ENCODE results near the gene CC2D2A.
"Not testable (repeated sequence)": the region's sequence is repeated elsewhere in the genome, so short reads cannot be mapped to it uniquely, and the experiment has no call there.

Gene CC2D2A

DNA sequence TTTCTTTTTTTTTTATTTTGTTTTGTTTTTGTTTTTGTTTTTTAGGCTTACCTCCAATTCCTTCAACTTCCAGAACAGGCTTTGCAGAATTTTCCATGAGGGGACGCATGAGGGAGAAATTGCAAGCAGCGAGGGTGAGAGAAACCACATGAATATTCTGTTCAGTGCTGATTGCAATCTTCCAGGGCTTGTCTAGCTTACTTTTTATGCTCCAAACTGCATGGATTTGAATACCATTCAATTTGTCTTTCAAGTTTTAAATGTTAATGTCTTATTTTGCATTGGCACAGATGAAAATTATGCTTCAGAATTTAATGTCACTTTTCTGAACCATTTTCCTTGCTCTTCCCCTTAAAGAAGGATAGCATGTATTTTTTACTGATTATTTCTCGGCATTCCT, 32.7 kb downstream of the CC2D2A start:
- DNase-seq (ENCODE audit: low read depth, low spot score), result no peak
- no peak overlapping the region for H3K4me3 ChIP-seq (ENCODE audit: low read length)

DNA sequence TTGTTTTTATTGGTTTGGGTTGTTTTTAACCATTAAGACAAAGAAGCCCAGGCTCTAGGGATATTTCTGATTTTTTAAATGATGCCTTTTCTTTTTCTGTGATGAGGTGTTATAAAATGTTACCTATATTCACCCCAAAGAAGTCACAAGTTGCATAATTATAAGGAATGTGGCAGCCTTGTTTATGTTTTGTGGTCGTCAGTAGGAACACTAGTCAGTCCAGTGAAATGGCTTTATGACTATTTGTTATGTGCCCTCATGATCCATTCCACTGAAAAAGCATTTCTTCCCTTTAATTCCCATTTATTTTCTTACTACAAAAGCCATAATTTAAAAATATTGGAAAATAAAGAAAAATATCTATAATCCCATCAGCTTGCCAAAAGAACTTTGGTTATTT, 34.4 kb downstream of the CC2D2A start:
- DNase-seq (ENCODE audit: low read depth, low spot score), result no peak

DNA sequence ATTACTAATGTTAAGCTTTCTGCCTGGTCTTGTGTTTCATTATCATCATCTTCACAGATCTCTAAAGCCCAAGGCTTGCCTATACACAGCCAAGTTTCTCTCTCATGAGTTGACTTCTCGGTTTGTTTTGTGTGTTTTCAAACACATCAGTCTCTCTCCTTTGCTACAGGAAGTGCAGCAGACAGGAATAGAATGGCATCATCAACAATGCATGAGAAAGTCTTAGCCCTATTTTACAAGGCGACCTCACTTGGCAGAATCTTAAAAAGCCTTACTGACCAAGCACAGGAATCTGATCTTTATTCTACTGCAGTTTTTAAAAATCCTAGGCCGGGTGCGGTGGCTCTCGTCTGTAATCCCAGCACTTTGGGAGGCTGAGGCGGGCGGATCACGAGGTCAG, 36.8 kb downstream of the CC2D2A start:
- DNase-seq (ENCODE audit: low read depth, low spot score), result no peak
- no peak overlapping the region for H3K4me3 ChIP-seq (ENCODE audit: low read length)

More for the DNA sequence above, 34.4 kb downstream of the CC2D2A start:
- H3K4me3 ChIP-seq (ENCODE audit: low read length), result no peak overlapping the region

DNA sequence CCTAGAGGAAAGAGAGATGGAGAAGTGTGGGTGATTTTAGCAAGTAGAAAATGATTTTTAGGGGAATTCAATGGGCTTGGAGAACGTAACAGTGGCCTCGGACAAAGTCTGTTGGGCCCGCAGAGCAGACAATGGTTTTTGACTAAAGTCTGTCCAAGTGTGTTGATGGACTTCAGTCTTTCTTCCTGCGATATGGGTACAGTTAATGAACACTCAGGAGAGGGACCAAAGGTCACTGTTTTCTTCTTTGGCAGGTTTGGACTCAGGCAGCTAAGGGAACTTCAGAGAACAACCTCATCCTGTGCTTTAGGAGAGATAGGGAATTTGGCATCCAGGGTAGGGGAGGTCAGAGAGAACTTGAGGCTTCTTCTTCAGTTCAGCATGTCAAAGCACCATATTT, 38.0 kb downstream of the CC2D2A start:
- no peak for DNase-seq (ENCODE audit: low read depth, low spot score)
- H3K4me3 ChIP-seq (ENCODE audit: low read length), result no peak overlapping the region

DNA sequence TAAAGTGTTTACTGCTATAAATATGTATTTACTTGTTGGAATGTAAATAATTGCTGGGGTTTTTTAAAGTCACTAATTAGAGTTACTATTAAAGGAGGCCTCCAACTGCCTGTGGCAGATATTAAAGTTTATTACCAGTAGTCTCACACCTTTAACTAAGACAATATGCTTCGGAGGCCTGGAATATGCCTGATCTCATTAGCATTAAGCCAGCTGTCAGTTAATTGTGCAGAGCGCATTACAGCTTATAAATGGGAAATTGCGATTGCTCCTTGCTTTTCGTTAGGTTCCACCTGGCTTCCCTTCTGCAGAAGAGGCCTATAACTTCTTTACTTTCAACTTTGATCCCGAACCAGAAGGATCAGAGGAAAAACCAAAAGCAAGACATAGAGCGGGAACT, 41.3 kb downstream of the CC2D2A start:
- no peak overlapping the region for H3K4me3 ChIP-seq (ENCODE audit: low read length)
- DNase-seq (ENCODE audit: low read depth, low spot score), result no peak

DNA sequence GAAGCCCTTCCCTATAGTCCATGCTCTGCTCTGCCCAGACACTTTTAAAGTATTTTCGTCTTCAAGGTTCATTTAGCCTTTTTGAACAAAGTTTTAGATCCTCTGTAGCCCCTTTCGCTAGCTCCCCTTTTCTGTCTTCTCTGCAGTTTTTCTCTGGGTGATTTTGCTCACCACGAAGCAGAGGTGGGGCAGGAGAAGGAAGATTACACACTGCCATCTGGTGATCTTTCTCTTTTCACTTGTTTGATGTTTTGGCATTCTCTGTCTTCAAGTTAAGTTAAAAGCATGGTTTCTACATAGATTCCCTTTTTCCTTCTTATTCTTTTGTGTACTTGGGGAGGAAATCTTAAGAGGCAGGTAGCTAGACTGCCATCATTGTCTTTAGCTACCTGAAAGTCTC, 43.9 kb downstream of the CC2D2A start:
- no peak overlapping the region for H3K4me3 ChIP-seq (ENCODE audit: low read length)
- DNase-seq (ENCODE audit: low read depth, low spot score), result no peak

DNA sequence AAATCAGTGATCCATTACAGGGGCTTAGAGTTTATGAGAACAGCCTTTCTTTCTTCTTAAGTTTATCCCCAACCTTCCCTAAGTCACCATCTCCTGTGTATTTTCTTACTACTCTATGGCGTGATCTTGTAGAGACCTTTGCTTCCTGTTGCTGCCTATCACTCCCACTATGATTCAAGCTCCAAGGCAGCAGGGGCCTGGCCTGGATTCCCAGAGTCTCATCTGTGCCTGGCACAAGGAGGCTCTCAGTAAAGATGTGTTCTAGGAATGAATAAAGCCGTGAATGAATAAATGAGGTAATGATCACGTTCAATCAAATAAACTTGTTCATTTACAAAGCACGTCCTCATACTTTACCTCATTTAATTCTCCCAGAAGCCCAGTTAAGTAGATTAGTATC, 45.4 kb downstream of the CC2D2A start:
- DNase-seq (ENCODE audit: low read depth, low spot score), result no peak
- no peak overlapping the region for H3K4me3 ChIP-seq (ENCODE audit: low read length)

DNA sequence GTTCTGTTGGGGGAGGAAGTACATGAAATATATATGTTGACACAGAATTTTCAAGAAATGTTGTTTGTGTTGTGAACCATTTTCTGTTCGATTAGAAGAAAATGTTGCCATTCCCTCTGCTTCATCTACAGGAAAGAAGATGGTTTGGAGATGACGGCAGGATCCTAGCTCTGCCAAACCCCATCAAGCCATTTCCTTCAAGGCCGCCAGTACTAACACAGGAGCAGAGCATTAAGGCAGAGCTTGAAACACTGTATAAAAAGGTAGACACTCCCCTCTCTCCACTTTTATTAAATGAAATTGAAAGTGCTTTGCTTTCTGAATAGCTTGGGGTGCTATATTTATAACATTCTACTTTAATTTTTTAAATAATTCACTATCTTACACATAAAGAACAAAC, 46.8 kb downstream of the CC2D2A start:
- DNase-seq (ENCODE audit: low read depth, low spot score), result no peak

DNA sequence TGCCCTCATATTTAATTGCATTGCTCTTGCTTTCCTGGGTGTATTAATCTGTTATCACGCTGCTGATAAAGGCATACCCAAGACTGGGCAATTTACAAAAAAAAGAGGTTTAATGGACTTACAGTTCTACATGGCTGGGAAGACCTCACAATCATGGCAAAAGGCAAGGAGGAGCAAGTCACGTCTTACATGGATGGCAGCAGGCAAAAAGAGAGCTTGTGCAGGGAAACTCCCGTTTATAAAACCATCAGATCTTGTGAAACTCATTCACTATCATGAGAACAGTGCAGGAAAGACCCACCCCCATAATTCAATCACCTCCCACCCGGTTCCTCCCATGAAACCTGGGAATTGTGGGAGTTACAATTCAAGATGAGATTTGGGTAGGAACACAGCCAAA, 48.0 kb downstream of the CC2D2A start:
- DNase-seq (ENCODE audit: low read depth, low spot score); H3K4me3 ChIP-seq (ENCODE audit: low read length): not testable (repeated sequence)

More for the DNA sequence above, 46.8 kb downstream of the CC2D2A start:
- no peak overlapping the region for H3K4me3 ChIP-seq (ENCODE audit: low read length)

DNA sequence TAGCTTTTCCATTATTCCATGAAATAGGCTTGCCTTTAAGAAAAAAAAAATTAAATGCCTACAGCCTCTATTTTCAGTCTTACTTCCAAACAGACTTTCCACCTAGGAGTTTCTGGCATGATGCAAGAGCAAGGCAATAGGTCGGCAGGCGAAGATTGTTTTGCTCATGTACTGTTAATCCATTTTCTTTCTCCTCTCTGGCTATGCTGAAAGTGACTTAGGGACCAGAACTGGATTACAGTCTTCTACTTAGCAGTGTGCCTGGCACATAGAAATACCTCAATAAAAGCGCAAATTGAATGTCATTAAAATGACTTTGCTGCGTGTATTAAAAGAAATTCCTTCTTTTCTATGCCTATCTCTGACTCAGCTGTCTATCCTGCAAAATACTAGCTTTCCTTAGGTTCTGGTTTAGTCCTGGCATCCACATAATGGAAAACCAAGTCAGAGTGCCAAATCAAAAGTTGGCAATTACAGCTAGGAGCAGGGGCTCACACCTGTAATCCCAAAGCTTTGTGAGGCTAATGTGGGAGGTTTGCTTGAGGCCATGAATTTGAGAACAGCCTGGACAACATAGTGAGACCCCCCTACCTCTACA, 51.9 kb downstream of the CC2D2A start:
- DNase-seq (ENCODE audit: low read depth, low spot score), result no peak
- no peak overlapping the region for H3K4me3 ChIP-seq (ENCODE audit: low read length)

DNA sequence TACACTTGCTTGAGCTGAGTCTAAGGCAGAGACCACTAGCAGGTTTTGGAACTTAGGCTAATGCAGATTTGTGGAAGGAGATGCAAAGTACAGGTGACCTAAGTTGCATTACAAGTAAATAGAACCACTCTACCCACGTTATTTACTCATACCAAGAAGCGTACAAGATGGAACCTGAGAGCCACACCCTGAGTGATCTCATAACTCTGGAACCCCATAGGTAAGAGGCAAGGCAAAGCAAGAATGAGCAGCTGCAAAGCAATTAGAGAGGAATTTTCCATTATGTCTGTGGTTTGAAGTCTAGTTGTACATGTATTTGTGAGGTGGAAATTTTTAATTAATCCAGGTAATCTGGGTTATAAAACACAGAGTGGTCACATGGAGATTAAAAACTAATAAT, 55.4 kb downstream of the CC2D2A start:
- no peak for DNase-seq (ENCODE audit: low read depth, low spot score)
- H3K4me3 ChIP-seq (ENCODE audit: low read length), result no peak overlapping the region

DNA sequence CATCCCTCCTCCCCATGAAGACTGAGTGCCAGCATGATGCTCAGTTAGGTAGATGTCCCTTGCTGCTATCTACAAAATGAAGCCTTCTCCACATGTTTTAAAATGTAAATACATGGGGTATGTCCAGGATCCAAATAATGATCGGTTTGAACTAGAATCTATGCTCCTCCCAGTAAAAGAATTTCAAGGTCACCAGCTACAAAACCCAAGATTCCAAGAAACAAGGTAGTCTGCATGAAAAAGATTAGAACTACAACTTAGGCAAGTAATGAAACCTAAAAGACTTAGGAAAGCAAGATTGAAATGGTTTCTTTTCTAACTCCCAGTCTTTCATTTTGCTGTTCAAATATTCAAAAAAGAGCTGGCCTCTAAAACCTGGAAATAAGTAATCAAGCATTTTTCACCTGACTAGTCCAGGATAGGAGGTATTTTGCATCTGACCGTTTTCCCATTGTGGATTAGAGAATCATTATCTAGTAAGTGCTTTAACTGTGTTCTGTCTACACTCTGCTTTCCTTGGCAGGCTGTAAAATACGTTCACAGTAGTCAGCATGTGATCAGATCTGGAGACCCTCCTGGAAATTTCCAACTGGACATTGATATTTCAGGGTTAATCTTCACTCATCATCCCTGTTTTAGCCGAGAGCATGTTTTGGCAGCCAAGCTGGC, 57.4 kb downstream of the CC2D2A start:
- DNase-seq (ENCODE audit: low read depth, low spot score), result no peak

DNA sequence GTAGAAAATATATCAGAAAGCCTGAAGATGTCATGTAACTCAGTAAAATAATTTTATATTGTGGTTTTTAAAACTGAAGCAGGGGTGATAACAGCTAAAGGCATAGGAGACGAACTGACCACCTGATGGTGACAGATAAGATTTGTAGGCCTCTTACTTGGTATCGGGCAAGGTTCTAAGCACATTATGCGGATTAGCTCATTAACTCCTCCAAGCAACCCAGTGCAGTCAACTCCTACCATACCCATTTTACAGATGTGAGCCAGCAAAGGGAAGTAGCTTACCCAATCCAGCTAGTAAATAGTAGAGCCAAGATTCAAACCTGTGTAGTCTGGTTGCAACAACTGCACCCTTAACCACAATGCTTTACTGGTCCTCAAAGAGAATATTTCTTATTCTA, 62.1 kb downstream of the CC2D2A start:
- no peak overlapping the region for H3K4me3 ChIP-seq (ENCODE audit: low read length)
- no peak for DNase-seq (ENCODE audit: low read depth, low spot score)

More for the DNA sequence above, 57.4 kb downstream of the CC2D2A start:
- no peak overlapping the region for H3K4me3 ChIP-seq (ENCODE audit: low read length)

DNA sequence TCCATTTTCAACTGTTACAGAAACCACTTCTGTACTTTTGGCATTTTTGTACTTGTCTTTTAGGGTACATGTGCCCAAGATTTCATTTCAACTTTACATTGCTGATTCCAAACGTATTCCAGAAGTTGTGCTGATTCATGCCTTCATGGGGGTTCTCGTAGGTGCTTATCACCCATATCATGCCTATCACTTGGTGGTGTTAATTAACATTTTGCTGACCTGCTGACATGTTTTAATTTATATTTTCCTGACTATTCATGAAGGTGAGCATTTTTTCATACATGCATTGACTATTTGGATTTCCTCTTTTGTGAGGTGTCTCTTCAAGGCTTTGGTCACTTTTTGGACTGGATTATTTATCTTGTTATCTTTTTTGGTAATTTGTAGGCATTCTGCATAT, 64.1 kb downstream of the CC2D2A start:
- no peak overlapping the region for H3K4me3 ChIP-seq (ENCODE audit: low read length)
- DNase-seq (ENCODE audit: low read depth, low spot score), result no peak

DNA sequence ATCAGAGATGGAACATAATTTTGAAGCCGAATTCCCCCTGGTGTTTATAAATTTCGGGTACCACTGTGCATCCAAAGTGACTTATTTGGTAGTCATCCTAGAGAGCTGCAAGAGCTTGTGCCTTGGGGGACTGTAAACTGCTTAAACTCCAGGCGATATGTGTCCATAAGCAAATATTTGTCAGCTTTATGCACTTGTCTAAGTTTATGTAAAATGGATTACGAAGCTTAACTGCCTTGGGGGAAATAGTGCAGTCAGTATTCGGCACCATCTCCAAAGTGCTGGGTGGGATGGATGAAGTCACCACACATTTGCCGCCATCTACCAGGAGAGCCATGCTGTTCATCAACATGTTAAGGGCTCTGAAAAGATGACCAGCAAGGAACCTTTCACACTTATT, 65.9 kb downstream of the CC2D2A start:
- no peak for DNase-seq (ENCODE audit: low read depth, low spot score)
- no peak overlapping the region for H3K4me3 ChIP-seq (ENCODE audit: low read length)

DNA sequence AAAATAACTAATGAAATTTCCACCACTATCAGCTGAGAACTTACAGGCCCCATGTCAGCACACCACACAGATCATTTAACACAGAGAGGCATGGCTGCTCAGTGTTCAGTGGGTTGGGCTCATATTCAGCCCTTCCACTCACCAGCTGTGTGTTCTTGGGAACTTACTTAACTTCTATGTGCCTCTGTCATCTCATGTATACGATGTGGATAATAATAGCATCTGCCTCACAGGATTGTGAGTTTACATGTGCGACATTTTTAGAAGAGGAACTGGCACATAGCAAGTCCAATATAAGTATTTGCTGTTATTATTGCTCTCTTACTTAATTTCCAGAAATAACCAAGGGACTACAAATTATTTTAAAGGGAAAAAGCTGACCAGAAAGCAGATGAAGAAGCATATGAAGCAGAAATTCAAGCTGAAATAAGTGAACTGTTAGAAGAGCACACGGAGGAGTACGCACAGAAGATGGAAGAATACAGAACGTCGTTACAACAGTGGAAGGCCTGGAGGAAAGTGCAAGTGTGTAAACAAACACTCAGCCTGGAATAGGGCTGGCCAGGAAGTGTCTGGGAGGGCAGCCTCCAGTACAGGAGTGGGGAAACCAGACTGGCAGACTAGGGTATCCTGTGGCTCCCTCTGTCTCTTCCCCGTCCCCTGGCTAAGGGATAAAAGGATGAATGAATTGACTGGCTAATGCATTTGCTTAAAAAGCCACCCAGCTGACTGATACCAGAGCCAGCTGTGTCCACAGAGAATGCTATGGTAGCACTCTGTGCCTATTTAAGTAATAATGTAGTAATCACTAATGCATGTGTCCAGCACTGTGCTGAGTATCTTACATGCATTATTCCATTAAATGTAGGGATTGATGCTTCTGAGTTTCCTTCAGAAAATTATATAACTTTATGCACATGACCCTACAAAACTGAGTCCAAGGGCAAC, 67.1 kb downstream of the CC2D2A start:
- no peak overlapping the region for H3K4me3 ChIP-seq (ENCODE audit: low read length)

DNA sequence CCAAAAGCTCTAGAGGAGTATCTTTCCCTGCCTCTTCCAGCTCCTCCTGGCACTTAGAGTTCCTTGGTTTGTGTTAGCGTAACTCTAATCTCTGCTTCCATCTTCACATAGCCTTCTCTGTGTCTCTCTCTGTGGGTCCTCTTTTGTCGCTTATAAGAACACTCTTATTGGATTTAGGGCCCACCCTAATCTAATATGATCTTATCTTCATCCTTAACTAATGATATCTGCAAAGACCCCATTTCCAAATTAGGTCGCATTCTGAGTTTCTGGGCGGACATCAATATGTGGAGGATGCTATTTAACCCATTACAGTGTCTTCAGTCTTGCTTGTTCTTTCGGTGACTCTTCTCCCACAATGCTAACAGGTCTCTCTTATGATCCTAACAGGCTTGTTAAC, 72.3 kb downstream of the CC2D2A start:
- no peak for DNase-seq (ENCODE audit: low read depth, low spot score)
- no peak overlapping the region for H3K4me3 ChIP-seq (ENCODE audit: low read length)

More for the DNA sequence above, 67.1 kb downstream of the CC2D2A start:
- DNase-seq (ENCODE audit: low read depth, low spot score), result no peak

DNA sequence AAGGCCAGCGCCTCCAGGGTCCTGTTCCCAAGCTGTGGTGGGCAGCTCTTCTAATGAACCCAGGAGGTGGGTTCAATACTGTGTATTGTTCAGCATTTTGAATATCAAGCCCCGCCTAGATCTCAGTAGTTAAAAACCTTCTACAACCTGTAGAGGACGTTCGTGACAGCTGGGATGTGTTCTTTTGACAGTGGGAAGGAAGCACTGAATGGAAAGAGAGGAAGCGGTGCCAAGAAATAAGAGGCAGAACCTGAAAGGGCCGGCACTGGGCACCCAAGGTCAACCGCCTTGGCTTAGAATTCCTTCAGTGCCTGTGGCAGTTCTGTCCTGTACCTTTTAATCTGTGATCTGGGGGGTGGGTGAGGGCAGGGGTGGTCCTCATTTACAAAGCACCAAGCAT, 73.1 kb downstream of the CC2D2A start:
- DNase-seq (ENCODE audit: low read depth, low spot score), result no peak
- no peak overlapping the region for H3K4me3 ChIP-seq (ENCODE audit: low read length)

DNA sequence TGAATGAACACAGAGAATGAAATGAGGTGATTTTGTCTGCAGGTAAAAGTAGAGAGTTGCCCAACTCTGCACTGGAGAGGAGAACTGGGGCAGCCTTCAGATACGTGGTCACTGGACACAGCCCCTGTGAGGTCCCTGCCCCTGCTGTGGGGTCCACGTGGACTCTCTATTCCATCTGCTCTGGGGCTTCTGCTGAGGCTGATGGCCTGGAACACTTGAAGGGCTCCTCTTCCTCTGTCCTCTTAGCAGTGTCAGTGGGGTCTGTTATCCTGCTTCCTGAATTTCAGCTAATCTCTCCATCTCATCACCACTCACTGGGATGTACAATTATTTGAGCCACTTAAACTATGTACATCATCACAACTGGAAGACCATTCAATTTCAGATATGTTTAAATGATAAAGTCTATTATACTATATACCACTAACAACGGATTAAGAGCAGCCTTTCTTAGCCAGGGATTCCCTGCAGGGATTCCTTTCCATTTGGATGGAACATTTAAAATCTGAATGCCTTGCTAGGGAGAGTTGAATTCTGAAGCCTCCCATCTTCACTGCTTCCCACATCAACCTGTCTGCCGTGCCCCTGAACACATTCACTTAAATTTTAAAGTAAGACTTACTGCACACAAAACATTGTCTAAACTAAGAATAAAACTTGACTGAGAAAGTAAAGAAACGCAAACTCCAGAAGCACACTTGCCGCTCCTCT, 74.0 kb downstream of the CC2D2A start:
- no peak overlapping the region for H3K4me3 ChIP-seq (ENCODE audit: low read length)
- no peak for DNase-seq (ENCODE audit: low read depth, low spot score)

All from Jurkat, Clone E6-1 (cell line).